ENCODE measurements around the gene ANKRD63. TPM values are rescaled to one million over a fixed set of nuclear protein-coding genes. Genes with fewer than 3 reads are reported as not detected.

ANKRD63 gene
- total and polyA plus RNA-seq, 9 of the 15 experiments (the other 6 are each of a cell fraction or from before 2014, with no cell fraction given): 1.3 to 2.0 (median 1.8) TPM; not detected in 6

DNA sequence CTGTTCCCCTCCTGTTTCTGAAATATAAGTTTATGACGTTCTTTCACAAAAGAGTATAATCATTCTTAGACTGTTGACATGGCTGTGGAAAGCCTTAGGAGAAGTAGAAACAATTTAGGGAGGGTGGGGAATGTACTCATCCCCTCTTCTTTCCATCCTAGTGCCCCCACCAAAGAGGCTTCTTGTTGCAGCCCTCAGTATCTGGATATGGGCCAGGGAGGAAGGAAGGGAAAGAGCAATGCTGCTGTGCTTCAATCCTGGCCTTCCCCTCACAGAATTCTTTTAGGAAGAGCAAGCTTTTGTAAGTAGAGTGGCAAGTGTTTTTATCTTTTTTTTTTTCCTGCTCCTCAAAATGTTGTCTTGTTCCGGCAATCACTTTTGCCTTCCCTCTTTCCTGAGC is 42.3 kb upstream of the ANKRD63 start:
- peak overlapping the region; percentile 51; the same call in 1 of the 2 replicates for H3K4me3 ChIP-seq
- FAIRE-seq (no peak), DNase-seq (ENCODE audit: extremely low read depth in 1 of 4, low spot score in 3 of 4) (no peak), ATAC-seq (no peak)
- TSS peak; percentile 49 for BruUV-seq (replicated peaks)
- no peaks in the 10 kb centered on the region; the same call in 1 of the 2 replicates for H4K20me1 ChIP-seq (replicated peaks; ENCODE audit: control insufficient read depth, insufficient read depth, low read length)
- H3K36me3 ChIP-seq (ENCODE audit: control insufficient read depth, insufficient read depth, low read length): peaks cover 38% of the 10 kb centered on the region
- TF ChIP-seq SMAD3 (CRISPR knock-in tag; conservative IDR thresholded peaks at IDR 0.05) (no peak), KDM2B (CRISPR knock-in tag; IDR thresholded peaks at IDR 0.05) (no peak), ZNF143 (CRISPR knock-in tag; IDR thresholded peaks at IDR 0.05) (no peak), NFXL1 (CRISPR knock-in tag; IDR thresholded peaks at IDR 0.05) (no peak), SMAD2 (IDR thresholded peaks at IDR 0.05; ENCODE audit: low read depth, low read length) (no peak), ETV5 (CRISPR knock-in tag; IDR thresholded peaks at IDR 0.05; ENCODE audit: low read depth) (no peak), DIDO1 (tag; IDR thresholded peaks at IDR 0.05; ENCODE audit: low read depth) (no peak), ETV1 (tag; conservative IDR thresholded peaks at IDR 0.05; ENCODE audit: low read depth) (no peak)
- TF ChIP-seq, protein P1, sequence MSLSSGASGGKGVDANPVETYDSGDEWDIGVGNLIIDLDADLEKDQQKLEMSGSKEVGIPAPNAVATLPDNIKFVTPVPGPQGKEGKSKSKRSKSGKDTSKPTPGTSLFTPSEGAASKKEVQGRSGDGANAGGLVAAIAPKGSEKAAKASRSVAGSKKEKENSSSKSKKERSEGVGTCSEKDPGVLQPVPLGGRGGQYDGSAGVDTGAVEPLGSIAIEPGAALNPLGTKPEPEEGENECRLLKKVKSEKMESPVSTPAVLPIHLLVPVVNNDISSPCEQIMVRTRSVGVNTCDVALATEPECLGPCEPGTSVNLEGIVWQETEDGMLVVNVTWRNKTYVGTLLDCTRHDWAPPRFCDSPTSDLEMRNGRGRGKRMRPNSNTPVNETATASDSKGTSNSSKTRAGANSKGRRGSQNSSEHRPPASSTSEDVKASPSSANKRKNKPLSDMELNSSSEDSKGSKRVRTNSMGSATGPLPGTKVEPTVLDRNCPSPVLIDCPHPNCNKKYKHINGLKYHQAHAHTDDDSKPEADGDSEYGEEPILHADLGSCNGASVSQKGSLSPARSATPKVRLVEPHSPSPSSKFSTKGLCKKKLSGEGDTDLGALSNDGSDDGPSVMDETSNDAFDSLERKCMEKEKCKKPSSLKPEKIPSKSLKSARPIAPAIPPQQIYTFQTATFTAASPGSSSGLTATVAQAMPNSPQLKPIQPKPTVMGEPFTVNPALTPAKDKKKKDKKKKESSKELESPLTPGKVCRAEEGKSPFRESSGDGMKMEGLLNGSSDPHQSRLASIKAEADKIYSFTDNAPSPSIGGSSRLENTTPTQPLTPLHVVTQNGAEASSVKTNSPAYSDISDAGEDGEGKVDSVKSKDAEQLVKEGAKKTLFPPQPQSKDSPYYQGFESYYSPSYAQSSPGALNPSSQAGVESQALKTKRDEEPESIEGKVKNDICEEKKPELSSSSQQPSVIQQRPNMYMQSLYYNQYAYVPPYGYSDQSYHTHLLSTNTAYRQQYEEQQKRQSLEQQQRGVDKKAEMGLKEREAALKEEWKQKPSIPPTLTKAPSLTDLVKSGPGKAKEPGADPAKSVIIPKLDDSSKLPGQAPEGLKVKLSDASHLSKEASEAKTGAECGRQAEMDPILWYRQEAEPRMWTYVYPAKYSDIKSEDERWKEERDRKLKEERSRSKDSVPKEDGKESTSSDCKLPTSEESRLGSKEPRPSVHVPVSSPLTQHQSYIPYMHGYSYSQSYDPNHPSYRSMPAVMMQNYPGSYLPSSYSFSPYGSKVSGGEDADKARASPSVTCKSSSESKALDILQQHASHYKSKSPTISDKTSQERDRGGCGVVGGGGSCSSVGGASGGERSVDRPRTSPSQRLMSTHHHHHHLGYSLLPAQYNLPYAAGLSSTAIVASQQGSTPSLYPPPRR (CRISPR knock-in tag; IDR thresholded peaks at IDR 0.05; ENCODE audit: borderline replicate concordance): no peak
- TF ChIP-seq, protein P2, sequence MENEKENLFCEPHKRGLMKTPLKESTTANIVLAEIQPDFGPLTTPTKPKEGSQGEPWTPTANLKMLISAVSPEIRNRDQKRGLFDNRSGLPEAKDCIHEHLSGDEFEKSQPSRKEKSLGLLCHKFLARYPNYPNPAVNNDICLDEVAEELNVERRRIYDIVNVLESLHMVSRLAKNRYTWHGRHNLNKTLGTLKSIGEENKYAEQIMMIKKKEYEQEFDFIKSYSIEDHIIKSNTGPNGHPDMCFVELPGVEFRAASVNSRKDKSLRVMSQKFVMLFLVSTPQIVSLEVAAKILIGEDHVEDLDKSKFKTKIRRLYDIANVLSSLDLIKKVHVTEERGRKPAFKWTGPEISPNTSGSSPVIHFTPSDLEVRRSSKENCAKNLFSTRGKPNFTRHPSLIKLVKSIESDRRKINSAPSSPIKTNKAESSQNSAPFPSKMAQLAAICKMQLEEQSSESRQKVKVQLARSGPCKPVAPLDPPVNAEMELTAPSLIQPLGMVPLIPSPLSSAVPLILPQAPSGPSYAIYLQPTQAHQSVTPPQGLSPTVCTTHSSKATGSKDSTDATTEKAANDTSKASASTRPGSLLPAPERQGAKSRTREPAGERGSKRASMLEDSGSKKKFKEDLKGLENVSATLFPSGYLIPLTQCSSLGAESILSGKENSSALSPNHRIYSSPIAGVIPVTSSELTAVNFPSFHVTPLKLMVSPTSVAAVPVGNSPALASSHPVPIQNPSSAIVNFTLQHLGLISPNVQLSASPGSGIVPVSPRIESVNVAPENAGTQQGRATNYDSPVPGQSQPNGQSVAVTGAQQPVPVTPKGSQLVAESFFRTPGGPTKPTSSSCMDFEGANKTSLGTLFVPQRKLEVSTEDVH (IDR thresholded peaks at IDR 0.05; ENCODE audit: low read depth, partially characterized antibody): no peak
- TF ChIP-seq, protein P3, sequence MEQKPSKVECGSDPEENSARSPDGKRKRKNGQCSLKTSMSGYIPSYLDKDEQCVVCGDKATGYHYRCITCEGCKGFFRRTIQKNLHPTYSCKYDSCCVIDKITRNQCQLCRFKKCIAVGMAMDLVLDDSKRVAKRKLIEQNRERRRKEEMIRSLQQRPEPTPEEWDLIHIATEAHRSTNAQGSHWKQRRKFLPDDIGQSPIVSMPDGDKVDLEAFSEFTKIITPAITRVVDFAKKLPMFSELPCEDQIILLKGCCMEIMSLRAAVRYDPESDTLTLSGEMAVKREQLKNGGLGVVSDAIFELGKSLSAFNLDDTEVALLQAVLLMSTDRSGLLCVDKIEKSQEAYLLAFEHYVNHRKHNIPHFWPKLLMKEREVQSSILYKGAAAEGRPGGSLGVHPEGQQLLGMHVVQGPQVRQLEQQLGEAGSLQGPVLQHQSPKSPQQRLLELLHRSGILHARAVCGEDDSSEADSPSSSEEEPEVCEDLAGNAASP (IDR thresholded peaks at IDR 0.05): no peak
- POLR2A ChIA-PET: interaction anchor here (0.8 to 2.1 kb wide), 4 partner anchors 12 to 219 kb away, joined by 3 to 12 read pairs (median 6); no protein-coding TSS in a partner anchor
- H3K9me1 ChIP-seq (ENCODE audit: control insufficient read depth, insufficient read depth, low read length): no peaks in the 10 kb centered on the region
- in situ Hi-C loops (cut with MboI): no loop called here
- H3K79me2 ChIP-seq (ENCODE audit: control insufficient read depth, insufficient read depth, low read length): peaks cover 21% of the 10 kb centered on the region
- H3K27me3 ChIP-seq (ENCODE audit: control insufficient read depth in 2 of 2, insufficient read depth in 2 of 2, low read length in 2 of 2): no peaks in the 10 kb centered on the region
- WGBS (ENCODE audit: insufficient coverage, low coverage, missing lambda C conversion rate): 55% methylated on average over 2 of the region's 2 CpGs
- peaks cover 38 to 46% of the 10 kb centered on the region in 2 experiments for H3K4me1 ChIP-seq (replicated peaks in 1 of 2; ENCODE audit: control insufficient read depth in 2 of 2, insufficient read depth in 2 of 2, low read length in 2 of 2)
- no peaks in the 10 kb centered on the region for H3K9me3 ChIP-seq (replicated peaks; ENCODE audit: control insufficient read depth, insufficient read depth, low read depth, low read length)
- H3K9ac ChIP-seq (ENCODE audit: insufficient read depth in 1 of 2, low read depth in 2 of 2, low read length in 2 of 2): peak overlapping the region in 1 of 2 experiments; percentile 27; a peak in 2 of 4 replicates
- no peak overlapping the region for H3K27ac ChIP-seq (ENCODE audit: extremely low read depth, low read depth, low read length)
- intact Hi-C loops (cut with micrococcal nuclease): no loop called here
- peak overlapping the region; percentile 75 for H3K4me2 ChIP-seq (ENCODE audit: insufficient read depth, low read length)
- no peak overlapping the region for H2AFZ ChIP-seq (ENCODE audit: low read depth, low read length)
- CTCF ChIA-PET (ENCODE audit: low intra/inter-chr PET ratio): interaction anchor here (1.5 kb wide), 1 partner anchor 13 kb away, joined by 3 read pairs; no protein-coding TSS in a partner anchor

Measured in K562 (cell line).